Muscle of back (tissue), 11 donors: ENCODE results near the gene MLIP. TPM values are rescaled to one million over a fixed set of nuclear protein-coding genes. Genes with fewer than 3 reads are reported as not detected.
A peak's percentile ranks its signal among the peaks of the same experiment; 100 is the strongest.
"Not testable (repeated sequence)": the region's sequence is repeated elsewhere in the genome, so short reads cannot be mapped to it uniquely, and the experiment has no call there.

ENCODE experiments used
- DNase-seq, 3 donors: peaks; one replicate each; pipeline versions ENCODE4 v3.0.0 to v3.0.0-alpha.2; 2013
- polyA plus RNA-seq, 10 donors: library from polyadenylated mRNA; unstranded; fragments of 120-200 nt; gene quantifications; one replicate each; pipeline ENCODE4 v1.2.1, GENCODE V29; 2013; ENCODE audit not compliant: insufficient read length in 10 of 10

MLIP gene
- polyA plus RNA-seq, 10 donors: 20.2 to 74.8 (median 53.4) TPM

DNA sequence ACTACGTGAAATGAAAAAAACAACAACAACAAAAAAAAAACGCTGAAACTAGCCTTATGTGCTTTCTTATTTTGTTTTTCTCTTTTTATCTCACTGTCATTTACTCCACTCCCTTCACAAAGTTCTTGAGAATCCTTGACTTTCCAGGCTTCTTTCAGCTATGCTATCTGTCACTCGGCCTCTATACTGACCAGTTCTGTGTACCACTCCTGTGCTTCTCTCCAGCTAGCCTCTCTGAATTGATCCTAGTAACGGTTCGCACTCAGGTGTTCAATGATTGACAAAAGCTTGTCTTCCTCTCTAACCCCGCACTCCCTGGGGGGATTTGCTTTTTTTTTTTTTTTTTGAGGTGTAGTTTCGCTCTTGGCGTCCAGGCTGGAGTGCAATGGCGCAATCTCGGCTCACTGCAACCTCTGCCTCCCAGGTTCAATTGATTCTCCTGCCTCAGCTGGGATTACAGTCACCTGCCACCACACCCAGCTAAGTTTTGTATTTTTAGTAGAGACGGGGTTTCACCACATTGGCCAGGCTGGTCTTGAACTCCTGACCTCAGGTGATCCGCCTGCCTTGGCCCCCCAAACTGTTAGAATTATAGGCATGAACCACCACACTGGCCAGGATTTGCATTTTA is 31.8 kb downstream of the MLIP start:
- no peak for DNase-seq

DNA sequence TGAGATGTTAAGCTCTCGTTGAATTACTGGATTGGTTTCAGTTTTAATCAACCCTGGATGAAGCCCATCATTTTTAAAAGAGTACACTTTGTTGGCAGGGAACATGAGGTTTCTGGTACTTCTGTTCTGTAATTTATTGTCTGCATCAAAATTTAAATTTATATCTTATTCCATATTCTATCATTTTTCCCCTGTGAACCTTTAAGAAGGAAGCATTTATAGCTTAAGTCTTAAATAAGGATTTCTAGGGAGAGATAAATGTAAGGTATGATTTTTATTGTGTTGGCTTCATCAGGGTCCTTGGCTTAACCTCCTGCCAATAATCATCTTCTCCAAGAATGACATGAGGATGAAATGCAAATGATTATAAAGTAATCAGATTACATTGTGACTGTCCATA is 40.6 kb downstream of the MLIP start:
- DNase-seq: peak in 2 of 3 donors; percentile 22 to 64

DNA sequence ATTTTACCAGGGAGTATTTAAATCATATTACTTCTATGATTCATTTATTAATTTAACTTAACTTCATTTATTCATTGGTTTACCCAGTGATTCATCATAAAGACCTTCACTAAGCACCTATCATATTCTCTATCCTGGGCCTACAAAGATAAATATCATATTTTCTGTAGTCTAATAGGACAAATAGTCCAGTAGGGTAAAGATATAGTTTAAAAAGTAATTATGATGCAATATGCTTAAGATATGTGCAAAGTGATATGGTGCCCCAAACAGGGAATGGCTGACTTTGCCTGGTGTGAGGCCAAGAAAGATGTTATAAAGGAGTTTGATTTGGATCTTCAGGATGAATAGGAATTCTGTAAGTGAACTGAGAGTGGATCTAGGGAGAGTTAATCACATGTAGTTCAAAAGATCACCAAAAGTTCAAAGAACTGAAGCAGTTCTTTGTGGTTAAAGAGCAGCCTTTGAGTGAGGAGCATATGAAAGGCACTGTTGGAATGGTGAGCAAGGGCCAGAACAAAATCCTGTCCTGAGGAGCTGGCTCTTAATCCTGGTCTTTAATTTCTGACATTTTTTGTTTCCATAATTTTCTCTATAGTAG is 45.5 kb downstream of the MLIP start:
- no peak for DNase-seq

DNA sequence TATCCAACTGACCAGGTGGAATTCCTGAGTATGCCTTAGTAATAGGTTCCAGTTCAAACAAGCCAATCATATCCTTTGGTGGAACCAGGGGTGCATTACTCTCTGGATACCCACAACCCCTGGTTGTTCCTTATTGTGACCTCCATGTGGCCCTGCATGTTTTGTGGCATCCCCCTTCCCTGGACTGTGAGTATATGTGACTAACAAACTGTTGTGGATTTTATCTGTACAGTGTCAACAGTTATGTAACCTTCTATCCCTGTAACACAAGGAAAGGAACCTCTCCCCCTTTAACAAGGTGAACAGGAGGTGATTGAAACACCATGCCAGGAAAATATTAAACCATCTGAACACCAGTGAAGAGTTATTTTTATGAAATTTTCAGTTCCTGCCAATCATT is 46.2 kb downstream of the MLIP start:
- no peak for DNase-seq

DNA sequence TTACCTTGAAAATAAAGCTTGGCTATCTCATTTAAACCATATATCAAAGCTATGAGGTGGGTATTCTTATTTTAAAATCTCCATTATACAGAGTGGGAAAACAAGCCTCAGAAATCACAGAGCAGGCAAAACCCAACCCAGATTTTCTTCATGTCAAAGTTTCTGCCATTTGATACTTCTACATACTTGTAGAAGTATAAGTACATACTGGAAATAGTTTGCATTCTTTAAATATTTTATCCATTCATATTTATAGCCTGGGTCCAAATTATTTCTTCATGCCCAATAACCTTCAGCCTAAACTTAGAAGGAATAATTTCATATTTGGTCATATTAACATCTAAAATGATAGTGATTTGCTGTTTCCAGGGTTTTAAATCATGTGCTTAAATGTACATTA is 61.8 kb downstream of the MLIP start:
- DNase-seq: no peak

DNA sequence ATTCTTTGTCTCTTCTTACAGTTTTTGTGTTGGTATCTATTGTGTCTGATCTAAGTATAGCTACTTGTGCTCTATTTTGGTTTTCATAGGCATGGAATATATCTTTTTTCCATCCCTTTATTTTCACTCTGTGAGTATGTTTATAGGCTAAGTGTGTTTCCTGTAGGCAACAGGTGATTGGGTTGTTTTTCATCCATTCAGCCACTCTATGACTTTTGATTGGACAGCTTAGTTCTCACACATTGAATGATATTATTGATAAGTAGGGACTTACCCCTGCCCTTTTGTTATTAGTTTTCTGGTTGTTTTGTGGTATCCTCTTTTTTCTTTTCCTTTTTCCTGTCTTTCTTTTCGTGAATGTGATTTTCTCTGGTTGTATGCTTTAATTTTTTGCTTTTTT is 67.9 kb downstream of the MLIP start:
- no peak for DNase-seq

DNA sequence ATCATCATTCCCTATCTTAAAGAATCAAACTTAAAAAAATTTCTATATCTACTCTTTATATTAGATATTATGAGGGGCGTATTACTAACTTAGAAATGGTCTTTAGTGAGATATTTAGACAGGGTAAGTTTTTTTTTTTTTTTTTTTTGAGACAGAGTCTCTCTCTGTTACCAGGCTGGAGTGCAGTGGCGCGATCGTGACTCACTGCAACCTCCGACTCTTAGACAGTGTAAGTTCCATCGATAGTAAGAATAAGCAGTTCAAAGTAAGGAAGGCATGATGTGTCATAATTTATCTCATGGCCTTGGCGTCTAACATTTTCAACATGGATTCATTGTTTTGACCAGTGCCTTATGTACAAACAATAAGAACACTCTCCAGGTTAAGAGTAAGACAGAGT is 72.4 kb downstream of the MLIP start:
- no peak for DNase-seq

DNA sequence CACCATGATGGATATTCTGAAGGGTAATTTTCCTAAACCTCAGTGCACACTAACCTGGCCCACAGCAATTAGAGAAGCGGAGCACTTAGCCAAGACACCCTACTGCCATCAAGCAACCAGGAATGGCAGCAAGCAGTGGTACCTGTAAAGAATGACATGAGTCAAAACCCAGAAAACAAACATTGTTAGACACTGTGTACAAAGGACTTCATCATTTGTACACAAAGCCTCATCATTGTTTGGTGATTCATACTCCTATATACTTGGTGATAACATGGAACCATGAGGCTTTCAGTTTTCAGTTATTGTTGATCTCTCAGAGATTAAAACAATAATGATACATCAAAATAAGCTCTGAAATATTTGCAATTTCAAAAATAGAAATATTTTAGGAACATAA is 74.6 kb downstream of the MLIP start:
- DNase-seq: no peak

DNA sequence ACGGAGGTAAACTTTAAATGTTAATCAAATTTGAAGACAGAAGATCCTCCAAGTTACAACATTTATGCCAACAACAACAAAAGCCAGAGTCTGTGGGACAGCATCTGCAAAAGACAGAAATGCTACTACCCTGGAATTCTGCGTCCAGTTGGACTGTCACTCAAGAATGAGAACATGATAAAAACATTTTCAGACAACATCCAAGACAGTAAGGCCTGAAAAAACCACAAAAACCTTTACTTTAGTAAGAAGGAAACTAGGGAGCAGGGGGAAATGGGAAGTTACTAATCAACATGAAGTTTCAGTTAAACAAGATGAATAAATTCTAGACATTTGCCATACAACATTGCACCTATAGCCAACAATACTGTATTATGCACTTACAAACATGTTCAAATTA is 77.6 kb downstream of the MLIP start:
- DNase-seq: no peak

DNA sequence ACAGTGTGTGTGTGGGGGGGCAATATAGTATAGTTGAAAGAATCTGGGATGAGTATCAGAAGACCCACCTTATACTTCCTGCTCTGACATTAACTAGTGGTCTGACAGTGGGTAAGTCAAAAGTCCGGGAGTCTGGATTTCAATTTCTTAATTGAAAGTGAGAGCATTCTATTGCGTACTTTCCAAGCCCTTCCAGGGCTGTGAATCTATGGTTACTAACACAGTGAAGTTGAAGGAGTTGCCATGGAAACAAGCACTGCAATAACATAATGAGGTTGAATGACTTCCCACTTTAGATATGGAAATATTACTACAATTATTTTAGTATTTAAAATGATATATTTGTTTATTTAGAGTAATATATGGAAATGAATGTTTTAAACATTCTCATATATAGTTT is 80.2 kb downstream of the MLIP start:
- peak in 2 of 3 donors; percentile 53 to 65 for DNase-seq

DNA sequence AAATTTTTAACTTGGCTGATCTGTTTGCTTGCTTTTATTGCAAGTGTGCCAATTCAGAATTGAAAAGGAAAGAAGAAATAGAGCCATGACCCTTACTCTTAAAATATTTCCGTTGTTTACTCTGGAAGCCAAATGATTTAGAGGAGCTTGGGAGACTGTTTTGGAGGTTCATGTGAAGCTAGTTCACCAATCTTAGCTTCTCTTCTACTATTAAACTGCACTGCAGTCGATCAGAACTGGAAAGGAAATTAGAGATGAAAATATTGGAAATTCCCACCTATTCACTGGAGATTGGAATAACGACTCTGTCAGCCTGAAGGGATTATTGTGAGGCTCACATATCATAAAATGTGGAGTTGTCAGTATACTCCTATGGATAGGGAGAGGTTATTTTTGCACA is 81.8 kb downstream of the MLIP start:
- DNase-seq: peak in 2 of 3 donors; percentile 36 to 72

DNA sequence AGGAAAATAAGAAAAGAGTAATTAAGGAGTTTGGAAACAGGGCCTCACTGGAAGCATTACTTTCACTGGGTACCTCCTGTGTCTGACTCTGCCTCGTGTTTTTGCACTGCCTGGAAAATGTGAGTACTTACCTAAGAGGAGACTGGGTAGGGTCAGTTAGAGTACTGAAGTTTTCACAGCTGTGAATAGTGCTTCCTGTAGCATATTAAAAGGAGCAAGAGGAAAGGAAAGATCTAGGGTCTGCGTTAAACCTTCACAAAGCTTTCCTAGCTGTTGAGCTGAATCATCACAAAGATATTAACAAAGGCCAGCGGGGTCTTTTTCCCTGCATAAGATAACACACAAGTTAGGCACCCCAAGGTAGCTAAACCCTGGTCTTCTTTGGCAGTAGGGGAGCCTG is 82.3 kb downstream of the MLIP start:
- DNase-seq: peak in 1 of 3 donors; percentile 40

DNA sequence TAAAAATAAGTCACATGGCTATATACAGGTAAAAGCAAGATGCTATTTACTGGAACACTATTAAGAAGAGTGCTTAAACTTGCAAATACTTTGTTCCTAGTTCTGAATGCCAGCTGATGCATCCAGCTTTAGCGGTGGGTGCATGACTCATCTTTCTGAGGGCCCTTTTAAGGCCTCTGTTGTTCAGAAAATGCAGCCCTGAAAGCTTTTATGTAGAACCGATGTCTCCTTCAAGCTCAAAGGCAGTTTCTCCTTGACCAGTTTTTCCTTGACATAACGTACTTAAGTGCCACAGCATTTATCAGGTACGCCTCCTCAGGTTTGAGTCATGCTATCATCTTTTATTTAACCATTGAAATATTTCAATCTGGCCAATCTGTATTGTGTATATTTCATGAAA is 82.8 kb downstream of the MLIP start:
- no peak for DNase-seq

DNA sequence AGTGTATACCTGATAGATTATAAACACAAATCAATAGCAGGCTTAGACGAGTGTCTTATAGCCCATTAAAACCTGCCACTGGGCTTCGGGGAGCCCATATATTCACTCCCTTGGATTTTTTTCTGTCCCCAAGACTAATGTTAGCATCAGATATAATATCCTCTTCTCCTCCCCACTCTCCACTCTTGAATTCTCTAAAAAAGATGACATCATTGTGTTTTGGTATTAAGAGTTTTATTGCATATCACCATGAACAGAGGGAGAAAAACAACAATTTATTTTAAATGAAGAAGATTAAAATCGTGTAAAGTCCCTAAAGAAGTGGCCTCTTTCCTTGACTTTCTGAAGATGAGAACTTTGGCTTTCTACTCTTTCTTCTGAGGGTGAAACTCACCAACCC is 84.4 kb downstream of the MLIP start:
- DNase-seq: no peak

DNA sequence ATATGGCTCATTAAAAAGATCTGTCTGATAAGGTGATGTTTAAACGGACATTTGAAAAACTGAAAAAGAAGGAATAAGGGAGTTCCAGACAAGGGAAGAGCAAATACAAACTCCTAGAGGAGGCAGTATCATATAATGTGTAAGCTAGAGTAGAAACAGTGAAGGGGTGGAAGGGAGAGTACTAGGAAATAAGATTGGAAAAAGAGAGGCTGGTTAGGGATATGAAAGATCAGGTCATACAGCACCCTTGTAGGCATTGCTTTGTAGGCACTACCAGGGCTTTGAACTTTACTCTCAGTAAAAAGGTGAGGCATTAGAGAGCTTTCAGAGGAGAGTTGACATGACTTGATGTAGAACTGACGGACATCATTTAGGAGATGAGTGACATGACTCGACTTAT is 85.7 kb downstream of the MLIP start:
- no peak for DNase-seq

DNA sequence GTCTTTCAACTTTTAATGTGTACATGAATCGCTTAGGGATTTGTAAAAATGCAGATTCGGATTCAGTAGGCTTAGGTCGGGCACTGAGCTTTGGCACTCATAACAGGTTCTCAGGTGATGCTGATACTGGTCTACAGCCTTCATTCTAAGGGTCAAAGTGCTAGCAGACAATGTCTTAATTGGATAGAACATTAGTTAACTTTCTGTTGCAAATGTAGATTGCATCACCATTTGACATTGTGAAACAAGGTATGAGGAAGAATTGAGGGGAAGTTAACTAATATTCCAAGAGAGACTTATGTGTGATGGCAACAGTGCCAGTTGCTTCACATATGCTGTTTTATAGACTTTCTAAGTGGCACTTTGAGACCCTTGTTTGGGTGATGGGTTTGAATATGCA is 86.9 kb downstream of the MLIP start:
- no peak for DNase-seq

DNA sequence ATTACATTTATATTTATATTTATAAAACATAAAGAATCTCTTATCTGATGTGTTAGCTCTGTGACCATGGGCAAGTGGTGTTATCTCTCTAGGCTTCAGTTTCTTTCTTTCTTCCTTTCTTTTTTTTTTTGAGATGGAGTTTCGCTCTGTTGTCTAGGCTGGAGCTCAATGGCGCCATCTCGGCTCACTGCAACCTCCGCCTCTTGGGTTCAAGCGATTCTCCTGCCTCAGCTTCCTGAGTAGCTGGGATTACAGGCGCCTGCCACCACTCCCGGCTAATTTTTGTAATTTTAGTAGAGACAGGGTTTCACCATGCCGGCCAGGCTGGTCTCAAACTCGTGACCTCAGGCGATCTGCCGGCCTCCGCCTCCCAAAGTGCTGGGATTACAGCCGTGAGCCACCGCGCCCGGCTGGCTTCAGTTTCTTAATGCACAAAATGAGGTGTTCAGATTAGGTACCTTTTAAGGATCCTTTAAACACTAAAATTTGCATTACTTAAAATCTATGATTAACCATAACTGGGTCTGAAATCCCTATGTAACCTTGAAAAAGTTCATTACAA is 92.3 kb downstream of the MLIP start:
- DNase-seq: not testable (repeated sequence)

DNA sequence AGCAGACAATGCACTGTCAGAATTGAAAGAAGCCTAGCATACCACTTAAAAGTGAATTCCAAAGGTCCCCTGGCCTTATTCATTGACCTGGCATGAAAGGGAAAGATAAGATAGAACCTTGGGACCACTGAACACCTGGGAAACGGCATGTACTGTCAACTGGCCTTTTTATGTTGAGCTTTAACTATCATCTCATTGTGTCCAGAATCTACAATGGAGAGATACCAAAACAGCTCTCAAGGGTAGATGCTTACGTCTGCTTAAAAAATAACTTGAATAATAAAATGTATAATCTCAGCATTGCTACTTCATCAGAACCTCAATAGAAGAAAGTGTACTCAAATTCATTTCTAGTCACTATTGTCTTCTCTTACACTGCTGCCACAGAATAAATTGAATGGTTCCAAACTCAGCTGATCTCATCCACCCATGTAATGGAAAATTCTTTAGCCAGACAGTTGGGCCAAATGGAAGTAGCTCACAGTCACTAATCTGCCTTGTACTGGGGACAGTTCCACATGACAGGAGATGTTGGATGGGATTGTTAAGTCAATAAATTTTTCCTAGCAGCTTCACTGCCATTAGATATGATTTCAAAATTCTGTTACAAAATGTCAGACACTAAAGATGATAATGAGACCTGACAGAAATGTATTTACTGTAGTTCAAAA is 93.8 kb downstream of the MLIP start:
- DNase-seq: peak; percentile 77 to 90 (median 79)

DNA sequence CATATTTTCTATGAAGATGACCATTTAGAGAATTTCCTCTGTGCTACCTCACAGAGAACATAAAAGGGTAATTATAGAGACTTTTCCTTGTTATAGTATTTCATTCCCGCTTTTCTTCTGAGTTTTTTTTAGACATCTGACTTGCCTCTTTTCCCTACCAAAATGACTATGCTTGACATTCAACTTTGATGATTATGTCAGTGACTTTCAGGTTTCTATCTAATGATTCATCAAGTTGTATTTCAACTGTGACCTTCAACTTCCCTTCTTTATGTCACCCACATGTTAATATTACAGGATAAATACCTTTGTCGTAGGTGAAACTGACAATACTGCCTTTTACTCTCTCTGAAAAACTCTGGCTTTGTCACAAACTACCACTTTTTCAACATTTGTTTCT is 95.3 kb downstream of the MLIP start:
- no peak for DNase-seq

DNA sequence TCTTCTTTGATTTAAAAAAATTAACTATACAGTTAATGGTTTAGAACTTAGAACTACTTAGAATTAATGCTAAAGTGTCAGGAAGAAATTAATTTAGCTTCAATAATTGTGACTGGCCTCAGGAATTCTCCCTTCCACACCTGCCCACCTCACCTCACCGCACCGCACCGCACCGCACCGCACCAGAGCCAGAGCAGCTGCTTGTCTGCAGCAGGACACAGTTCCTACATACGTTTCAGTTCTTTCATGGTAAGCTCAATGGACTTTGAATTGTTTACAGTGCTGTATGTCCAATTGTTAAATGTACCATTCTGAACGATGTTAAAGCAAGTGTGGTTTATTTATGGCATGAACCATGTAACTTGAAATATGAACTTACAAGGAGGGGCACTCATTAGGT is 98.7 kb downstream of the MLIP start:
- not testable (repeated sequence) for DNase-seq

DNA sequence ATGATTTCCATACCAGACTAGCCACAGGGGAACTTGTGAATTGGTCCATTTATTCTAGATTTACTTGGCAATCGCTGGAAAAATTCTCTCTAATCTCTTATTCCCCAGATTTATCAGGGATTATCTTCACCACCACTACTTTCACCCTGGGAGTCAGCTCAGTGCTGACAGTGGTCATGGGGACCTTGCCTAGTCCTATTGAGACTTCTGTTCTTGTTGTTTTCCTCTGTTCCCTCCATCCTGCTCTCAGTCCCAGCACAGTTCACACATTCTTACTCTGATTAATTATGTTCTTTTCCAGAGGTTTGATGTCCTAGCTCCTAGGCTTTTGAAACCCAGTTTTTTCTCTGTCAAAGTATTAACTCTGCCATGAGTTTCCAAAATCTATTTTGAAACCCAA is 103.0 kb downstream of the MLIP start:
- DNase-seq: no peak

DNA sequence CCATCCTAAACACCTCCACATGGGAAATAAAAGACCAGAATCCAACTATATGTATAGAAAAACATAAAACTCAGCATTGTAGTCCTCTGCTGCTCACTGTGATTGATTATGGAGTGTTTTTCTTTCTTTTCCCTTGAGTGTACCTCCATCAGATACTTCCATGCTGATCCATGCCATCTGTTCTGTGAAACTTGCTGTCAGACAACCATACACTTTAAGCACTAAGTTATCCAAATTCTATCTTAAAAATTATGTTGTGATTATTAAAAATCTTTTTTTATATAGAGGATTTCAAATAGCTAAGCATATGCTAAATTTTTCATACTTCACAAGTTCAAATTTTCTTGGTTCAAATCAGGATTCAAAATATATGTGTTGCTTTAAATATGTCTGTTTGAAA is 105.1 kb downstream of the MLIP start:
- DNase-seq: no peak

DNA sequence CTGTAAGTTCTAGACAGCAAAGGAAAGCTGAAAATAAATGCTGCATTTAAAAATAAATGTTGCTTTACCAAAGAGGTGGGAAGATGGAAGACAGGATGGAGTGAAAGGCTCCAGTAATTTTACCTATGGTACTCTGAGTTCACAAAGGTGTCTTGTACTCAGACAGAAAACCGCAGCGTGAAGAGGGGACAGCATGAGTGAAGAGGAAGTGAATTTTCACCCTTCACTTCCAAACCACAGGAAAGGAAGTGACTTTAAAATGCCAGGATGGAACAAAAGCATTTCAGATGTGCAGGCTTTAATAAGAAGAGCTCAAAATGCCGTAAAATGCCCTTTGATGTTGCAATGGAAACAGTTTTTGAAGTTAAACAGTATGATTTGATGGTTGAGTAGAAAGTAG is 105.8 kb downstream of the MLIP start:
- DNase-seq: no peak
